HEK293T (cell line): ENCODE measurements around the gene SLC13A3.

ENCODE experiments used
- ARNT ChIP-seq: fragments of 450-650 bp; IDR thresholded peaks from 2 replicates; pipeline ENCODE4 v1.6.1; 2017; ENCODE audit warnings: mild to moderate bottlenecking
- BHLHE40 ChIP-seq: fragments of 450-650 bp; IDR thresholded peaks from 2 replicates; pipeline ENCODE4 v1.6.1; 2016; ENCODE audit warnings: mild to moderate bottlenecking, moderate library complexity, borderline replicate concordance
- CTBP1 ChIP-seq: fragments of 450-650 bp; IDR thresholded peaks from 2 replicates; pipeline ENCODE4 v1.6.1; 2016; ENCODE audit warnings: borderline replicate concordance
- ELF4 ChIP-seq: fragments of 450-650 bp; IDR thresholded peaks from 2 replicates; pipeline ENCODE4 v1.6.1; 2017; ENCODE audit warnings: antibody characterized with exemption
- FOXK2 ChIP-seq: fragments of 450-650 bp; IDR thresholded peaks from 2 replicates; pipeline ENCODE4 v1.6.1; 2016; ENCODE audit warnings: mild to moderate bottlenecking
- FOXM1 ChIP-seq: fragments of 450-650 bp; IDR thresholded peaks from 2 replicates; pipeline ENCODE4 v1.6.1; 2017; ENCODE audit warnings: mild to moderate bottlenecking, borderline replicate concordance
- L3MBTL2 ChIP-seq: fragments of 450-650 bp; conservative IDR thresholded peaks from 2 replicates; pipeline ENCODE4 v1.6.1; 2016; ENCODE audit warnings: mild to moderate bottlenecking
- SP1 ChIP-seq: fragments of 450-650 bp; IDR thresholded peaks from 2 replicates; pipeline ENCODE4 v1.6.1; 2017
- TARDBP ChIP-seq: fragments of 450-650 bp; IDR thresholded peaks from 2 replicates; pipeline ENCODE4 v1.6.1; 2016
- ZNF384 ChIP-seq: fragments of 450-650 bp; IDR thresholded peaks from 2 replicates; pipeline ENCODE4 v1.6.1; 2016

DNA sequence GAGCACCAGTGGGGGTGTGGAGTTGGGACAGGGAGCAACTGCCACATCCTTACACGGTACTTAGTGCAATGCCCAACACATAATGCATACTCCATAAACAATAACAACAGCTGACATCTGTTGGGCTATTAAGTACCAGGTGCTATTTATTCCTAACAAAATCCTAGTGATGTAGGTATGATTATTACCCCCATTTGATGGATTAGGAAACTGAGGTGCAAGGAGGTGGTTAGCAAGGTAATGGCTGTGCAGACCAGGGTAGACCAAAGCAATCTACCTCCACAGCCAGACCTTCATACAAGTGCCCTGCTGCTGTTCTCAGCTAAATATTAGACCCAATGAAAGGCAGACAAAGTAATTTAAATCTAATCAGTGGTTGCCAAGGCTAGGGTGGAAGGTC is 36.8 kb downstream of the SLC13A3 start:
- no peak for TF ChIP-seq FOXK2
- TF ChIP-seq ELF4 = no peak
- TF ChIP-seq BHLHE40 = no peak
- no peak for TF ChIP-seq SP1
- no peak for TF ChIP-seq FOXM1
- TF ChIP-seq CTBP1 = no peak
- TF ChIP-seq TARDBP = no peak
- TF ChIP-seq ZNF384 = no peak
- TF ChIP-seq ARNT = no peak
- no peak for TF ChIP-seq L3MBTL2
